GM23338 (cell line): Measurements from ENCODE around the gene MYLK.

Source experiments
- CTCF ChIP-seq, 2 experiments: fragments of 200-600 bp in 1 of 2; sonication (generic) in 1 of 2; conservative IDR thresholded peaks; 2 replicates each; pipeline versions ENCODE4 v1.5.1 to v1.6.1; 2016 to 2017; ENCODE audit warnings: antibody characterized with exemption in 2 of 2, low read depth in 2 of 2, mild to moderate bottlenecking in 2 of 2, moderate library complexity in 1 of 2
- EZH2 ChIP-seq: fragments of 200-600 bp; sonication (generic); IDR thresholded peaks from one replicate; pipeline ENCODE4 v1.8.0; 2017; ENCODE audit warnings: antibody characterized with exemption, mild to moderate bottlenecking, low read depth; ENCODE audit not compliant: unreplicated experiment
- POLR2AphosphoS5 ChIP-seq: IDR thresholded peaks from 2 replicates; pipeline ENCODE4 v1.6.1; 2016; ENCODE audit warnings: antibody characterized with exemption, low read depth

GRCh38 chr3:123783050-123783689 lies 101.0 kb downstream of the MYLK start:
- TF ChIP-seq CTCF (conservative IDR thresholded peaks at IDR 0.05; ENCODE audit: low read depth in 2 of 2) = no peak
- no peak for TF ChIP-seq EZH2
- no peak for TF ChIP-seq POLR2AphosphoS5
